GM21786 (cell line): ENCODE data around the gene SMOC2.

Experiments
- ATAC-seq: cut with Tn5 transposase; IDR thresholded peaks from one replicate; pipeline ENCODE4 v1.9.1; 2021; ENCODE audit not compliant: unreplicated experiment

Gene SMOC2

DNA sequence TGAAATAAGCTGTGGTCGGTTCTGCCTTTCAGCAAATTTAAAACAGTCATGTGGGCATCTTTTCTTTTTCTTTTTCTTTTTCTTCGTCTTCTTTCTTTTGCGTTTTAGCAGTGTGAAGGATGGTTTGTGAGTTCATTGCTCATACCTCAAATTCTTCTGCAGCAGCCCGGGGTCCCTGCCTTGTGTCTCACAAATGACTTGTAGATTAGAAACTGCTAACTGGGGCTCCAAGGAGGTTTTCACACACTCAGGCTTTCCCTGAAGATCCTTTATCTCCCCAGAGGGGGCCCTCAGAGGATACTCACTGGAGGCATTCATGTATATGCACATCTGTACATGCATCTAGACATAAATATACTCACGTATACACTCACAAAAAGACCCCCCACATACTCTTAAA, 1.7 kb downstream of the SMOC2 start:
- no peak for ATAC-seq

GRCh38 chr6:168447282-168447681, 6.3 kb downstream of the SMOC2 start:
- no peak for ATAC-seq

DNA sequence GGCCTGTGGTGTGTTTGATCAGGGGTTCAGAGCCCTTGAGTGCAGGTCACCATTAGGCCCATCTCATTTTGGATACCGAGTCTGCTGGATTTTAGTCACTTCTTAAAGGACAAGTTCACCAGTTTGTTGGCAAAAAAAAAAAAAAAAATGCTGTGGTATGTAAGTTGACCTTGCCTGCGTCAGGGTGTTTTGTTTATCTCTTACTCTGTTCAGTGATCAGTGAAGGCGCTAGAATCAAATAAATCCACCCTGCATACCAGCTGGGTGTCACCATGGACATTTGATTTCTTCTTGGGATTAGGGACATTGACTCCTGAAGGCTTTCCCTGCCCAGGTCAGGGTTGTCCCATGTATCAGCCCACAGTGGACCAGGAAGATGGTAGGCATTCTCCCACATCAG, 6.7 kb downstream of the SMOC2 start:
- ATAC-seq: no peak

DNA sequence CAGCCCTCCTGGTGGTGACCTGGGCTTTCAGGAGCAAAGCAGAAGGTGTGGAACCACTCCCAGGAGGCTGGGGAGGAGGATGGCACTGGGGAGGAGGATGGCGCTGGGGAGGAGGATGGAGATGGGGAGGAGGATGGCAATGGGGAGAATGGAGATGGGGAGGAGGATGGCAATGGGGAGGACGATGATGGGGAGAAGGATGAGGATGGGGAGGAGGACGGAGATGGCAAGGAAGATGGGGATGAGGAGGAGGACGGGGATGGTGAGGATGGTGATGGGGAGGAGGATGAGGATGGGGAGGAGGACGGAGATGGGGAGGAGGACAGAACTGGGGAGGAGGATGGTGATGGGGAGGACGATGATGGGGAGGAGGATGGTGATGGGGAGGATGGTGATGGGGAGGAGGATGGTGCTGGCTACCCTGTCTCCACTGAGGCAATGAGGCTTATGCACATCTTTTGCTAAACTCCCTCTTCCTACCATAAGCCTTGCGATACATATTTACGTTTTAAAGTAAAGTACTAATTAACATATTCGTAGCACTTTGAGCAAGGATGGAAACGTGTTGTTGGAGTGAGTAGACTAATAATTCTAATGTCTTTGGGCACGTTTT, 7.4 kb downstream of the SMOC2 start:
- ATAC-seq: no peak

DNA sequence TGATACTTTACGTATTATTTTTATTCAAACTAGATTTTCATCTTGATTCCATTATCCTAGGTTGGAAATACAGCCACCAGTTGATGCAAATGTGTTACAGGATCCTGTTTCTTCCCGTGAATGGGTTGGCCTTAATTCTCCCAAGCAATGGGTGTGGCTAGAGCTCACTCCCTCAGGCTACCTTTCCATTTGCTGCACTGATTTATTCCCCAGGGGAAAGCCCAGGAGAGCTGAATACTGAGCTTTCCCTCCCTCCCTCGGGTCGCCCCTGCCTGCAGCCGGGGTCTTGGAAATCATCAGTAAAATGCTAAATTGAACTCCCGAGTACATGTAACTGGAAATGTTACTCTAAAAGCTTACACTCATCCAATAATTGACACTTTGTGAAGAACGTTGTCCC, 9.9 kb downstream of the SMOC2 start:
- no peak for ATAC-seq

- ATAC-seq: no peak
Observed at GRCh38 chr6:168451805-168452517, 11.0 kb downstream of the SMOC2 start.

DNA sequence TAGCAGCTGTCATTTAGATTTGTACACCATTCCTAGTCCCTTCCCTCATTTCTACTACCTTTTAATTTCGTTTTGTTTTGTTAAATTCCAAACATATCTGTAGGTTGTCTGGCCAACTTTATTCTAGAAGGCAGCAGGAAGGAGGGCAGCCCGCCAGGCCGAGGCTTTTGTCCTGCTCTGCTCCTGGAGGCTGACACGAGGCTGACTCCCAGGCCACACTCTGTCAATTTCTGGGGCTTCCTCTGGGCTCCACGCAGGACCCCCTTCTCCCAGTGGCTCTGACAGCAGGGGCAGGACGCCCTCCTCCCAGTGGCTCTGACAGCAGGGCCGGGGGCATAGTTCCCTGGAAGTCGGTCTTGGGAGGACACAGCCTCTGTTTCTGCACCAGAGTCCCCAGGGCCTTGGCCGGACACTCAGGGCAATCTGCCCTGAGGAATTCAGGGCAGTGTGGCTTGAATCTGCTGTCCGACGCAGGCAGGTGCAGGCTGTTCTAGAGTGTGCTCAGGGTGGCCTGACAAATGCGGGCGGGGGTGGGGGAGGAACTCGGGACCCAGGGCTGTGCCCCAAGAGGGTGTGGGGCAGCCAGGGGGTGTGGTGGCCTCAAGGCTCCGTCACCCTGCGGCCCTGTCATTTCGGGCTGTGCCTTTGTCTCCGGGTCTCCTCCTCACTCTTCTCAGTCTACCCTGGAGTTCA, 11.8 kb downstream of the SMOC2 start:
- ATAC-seq: no peak

GRCh38 chr6:168455847-168456530, 15.0 kb downstream of the SMOC2 start:
- ATAC-seq: no peak

DNA sequence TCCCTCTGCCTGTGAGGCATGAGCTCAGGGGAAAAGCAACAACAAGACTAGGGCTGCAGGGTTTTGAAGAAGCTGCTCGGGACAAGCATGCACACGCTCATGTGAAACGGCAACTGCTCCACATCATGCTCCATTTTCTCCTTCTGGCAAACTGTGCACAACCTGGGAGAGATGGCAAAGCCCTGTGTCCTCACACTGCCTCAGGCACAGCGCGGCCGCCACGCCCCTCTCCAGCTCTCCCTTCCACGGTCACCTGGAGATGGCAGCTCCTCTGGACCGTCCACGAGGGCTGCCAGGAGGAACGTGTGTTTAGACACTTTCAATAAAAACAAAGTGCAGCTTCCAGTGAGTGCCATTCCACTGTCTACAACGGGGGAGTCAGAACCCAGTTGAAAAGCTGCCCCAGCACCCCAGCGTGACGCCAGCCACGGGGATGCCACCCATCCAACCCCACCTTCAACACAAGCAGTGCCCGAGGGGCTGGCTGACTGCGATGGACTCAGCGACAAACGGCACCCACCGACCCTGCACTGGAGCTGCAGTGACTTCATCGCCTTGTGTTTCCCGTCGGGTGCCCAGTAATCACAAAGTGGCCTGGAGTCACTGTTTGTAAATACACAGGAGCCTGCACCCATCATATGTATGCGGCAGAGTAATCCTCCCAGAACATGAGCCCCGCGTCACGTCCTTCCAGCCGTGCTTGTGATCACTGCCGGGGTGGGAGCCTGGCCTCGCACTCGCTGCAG, 16.1 kb downstream of the SMOC2 start:
- ATAC-seq: no peak

DNA sequence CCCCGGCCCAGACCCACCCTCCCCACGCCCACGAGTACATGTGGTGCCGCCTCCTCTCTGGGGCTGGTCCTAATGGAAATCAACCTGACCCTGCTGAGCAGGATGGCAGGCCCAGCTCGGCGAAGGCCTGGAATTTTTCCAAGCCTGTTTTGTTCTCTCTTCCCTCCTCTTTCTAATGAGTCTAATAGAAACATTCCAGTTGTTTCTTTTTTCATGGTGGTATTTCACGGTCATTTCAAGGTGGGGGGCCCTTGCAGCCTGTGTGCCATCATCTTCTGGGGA, 16.6 kb downstream of the SMOC2 start:
- no peak for ATAC-seq

GRCh38 chr6:168458101-168458500, 17.1 kb downstream of the SMOC2 start:
- no peak for ATAC-seq

GRCh38 chr6:168459572-168459971, 18.6 kb downstream of the SMOC2 start:
- no peak for ATAC-seq

DNA sequence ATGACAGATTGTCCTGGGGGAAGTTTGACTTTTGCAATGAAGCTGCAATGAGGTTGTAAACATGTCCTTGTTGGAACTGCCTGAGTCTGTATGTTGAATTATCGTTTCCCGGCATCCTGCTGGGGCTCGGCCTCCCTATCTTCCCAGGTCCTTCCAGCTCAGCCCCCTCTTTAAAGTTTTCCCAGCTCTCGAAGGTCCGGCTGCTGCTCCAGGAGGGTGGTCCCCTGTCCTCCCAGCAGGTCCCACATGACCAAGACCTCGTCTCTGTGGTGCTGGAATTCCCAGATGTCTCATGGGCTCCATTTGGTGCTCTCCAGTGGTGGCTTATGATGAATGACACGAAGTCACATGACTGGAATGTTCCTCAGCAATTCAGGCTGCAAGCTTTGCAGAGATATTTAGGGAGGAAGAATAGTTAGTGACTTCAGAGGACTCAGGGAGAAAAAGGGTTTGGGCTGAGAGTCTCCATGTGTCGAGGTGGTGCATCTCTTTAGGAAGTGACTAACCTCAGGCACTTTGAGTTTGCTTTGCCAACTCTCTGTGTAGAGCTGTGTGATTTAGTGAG, 21.4 kb downstream of the SMOC2 start:
- ATAC-seq: no peak

DNA sequence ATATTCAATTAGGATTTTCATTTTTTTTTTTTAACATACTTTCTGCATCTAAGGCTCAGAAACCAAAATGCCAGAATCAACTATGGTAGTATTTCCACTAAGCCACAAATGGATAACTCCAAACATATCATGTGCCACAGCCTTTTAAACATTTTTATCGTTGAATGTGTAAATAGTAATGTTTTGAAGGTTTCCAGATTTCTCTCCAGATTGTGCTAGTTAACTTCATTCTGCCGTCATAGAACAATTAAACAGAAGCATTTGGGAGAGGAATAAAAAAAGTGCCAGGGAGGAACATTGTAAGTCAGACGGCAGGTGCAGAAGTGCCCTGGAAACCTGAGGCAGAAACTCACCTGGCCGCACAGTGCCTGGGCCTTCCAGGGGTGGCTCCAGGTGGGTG, 23.6 kb downstream of the SMOC2 start:
- ATAC-seq: no peak

DNA sequence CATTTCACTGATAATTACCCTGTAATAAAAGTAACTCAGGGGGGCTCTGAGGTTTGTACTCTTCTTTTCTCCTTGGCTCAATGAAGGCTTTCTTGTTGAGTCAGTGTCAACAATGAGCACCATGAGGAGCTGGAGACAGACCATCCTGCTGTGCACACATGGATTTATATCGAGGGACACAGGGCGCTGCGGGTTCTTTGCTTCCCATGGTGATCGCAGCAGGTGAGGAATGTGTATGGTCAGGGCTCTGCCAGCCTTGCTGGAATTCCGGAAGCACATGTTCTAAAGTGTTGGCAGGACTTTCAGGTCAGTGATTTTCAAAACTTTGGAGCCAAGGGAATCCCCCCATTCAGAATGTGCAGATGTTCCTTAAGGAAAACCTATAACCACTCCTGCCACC, 27.1 kb downstream of the SMOC2 start:
- no peak for ATAC-seq

GRCh38 chr6:168469521-168469920, 28.5 kb downstream of the SMOC2 start:
- no peak for ATAC-seq

DNA sequence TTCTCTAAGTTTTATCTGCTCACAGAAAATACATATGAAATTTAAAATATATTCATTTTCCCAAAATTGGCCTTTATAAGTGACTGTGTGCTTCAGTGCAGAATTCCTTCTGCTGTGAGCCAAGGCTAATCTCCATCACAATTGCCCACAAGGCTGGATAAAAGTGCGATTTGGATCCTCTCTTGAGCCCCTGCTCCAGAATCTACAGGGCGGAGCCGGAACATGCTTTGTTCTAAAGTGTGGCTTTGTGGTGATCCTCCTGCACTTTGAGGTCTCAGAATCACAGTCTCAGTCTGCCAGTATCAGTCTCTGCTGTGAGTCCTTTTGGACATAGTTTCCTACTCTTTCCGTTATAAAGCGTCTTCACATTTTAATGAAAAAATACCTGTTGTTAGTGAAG, 28.9 kb downstream of the SMOC2 start:
- ATAC-seq: no peak

DNA sequence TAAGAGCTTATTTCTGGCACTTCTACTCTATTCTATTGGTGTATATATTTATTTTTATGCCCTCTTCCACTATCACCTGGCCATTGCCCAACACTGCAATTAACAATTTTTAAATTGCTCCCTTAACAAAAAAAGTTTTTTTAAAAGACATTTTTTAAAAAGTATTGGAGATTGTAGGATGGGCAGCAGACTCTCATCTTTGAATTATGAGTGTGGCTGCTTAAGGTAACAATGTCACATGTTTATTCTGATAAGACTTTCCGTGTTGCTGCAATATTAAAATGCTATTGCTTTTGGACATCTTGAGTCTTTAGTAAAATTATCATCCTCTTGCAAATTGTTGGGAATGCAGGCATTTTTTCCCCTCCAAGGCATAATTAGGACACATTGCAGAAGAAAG, 31.4 kb downstream of the SMOC2 start:
- ATAC-seq: no peak

DNA sequence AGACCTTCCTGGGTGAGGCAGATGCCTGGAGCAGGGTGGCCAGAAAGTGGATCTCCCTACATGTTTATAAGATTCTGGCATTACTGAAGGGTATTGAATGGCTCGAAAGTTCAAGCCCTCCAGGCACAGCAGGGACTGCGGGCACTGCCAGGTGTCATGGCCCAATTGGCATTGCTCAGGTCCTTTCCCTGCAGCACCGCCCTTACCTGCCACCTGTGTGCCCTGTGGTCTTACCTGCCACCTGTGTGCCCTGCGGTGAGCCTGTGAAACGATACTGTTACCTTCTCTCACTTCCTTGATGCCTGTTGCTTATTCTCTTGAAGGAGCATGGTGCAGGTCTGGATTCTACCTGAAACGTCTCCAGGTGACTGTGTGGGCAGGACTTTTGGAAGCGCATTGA, 32.2 kb downstream of the SMOC2 start:
- no peak for ATAC-seq

- no peak for ATAC-seq
Observed at GRCh38 chr6:168475188-168476013, 34.4 kb downstream of the SMOC2 start.
